GM12892 (cell line): ENCODE data around the gene EMID1.

Source experiments
- POLR2A ChIP-seq: IDR thresholded peaks from 2 replicates; pipeline ENCODE4 v1.6.1; 2011; ENCODE audit warnings: low read depth, low read length, control low read depth
- POLR2AphosphoS5 ChIP-seq: IDR thresholded peaks from 2 replicates; pipeline ENCODE4 v1.6.1; 2011; ENCODE audit warnings: low read depth, low read length, control low read depth
- TAF1 ChIP-seq: IDR thresholded peaks from 2 replicates; pipeline ENCODE4 v1.6.1; 2011; ENCODE audit warnings: low read depth, mild to moderate bottlenecking, control low read depth, low read length, borderline replicate concordance

DNA sequence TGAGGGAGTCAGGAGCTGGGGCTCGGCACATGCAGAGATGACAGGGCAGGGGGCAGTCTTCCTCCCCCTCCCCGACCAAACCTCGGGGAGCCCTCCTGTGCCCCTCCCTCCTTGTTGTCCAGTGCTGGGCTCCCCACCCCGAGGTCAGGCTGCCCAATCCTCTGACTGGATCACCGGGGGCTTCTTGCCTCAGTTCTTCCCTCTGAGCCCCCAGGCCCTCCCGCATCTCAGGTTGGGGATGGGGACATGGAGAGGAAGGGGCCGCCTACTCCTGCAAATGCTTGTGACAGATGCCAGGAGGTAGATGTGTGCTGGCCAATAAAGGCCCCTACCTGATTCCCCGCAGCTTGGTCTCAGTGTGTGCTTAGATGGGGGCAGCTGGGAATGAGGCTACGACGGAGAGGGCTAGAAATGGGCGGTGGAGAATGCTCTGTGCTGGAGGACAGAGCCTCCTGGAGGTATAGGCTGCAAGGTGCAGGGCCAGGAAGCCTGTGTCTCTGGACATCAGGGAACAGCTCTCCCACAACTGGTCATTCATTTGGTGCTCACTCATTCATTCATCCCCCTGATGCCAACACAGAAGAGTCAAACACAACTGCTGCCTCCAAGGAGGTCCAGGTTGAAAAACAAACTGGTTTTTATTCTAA is 53.7 kb downstream of the EMID1 start:
- TF ChIP-seq POLR2AphosphoS5 (no peak), TAF1 (no peak), POLR2A (no peak)
